ENCODE data around the gene FMN2.
"Not testable (repeated sequence)": the region's sequence is repeated elsewhere in the genome, so short reads cannot be mapped to it uniquely, and the experiment has no call there.

DNA sequence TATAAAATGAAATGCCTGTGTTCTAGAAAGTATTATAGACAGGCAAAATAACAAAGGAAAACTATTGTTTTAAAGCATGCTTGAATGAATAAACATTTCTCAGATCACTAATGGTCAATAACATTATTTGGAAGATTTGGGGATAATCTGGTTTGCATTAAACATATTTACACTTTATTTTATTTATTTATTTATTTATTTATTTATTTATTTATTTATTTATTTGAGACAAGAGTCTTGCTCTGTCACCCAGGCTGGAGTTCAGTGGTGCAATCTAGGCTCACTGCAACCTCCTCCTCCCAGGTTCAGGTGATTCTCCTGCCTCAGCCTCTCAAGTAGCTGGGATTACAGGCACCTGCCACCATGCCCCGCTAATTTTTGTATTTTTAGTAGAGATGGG, 236.7 kb downstream of the FMN2 start:
- not testable (repeated sequence) for TF ChIP-seq GFI1B (tag by site-specific recombination; IDR thresholded peaks at IDR 0.05); TRIM28 (IDR thresholded peaks at IDR 0.05; ENCODE audit: borderline replicate concordance, low read length); ZNF274 (IDR thresholded peaks at IDR 0.05; ENCODE audit: low read length); ZNF274 (tag by site-specific recombination; IDR thresholded peaks at IDR 0.05; ENCODE audit: borderline replicate concordance)
- TF ChIP-seq, protein P1, sequence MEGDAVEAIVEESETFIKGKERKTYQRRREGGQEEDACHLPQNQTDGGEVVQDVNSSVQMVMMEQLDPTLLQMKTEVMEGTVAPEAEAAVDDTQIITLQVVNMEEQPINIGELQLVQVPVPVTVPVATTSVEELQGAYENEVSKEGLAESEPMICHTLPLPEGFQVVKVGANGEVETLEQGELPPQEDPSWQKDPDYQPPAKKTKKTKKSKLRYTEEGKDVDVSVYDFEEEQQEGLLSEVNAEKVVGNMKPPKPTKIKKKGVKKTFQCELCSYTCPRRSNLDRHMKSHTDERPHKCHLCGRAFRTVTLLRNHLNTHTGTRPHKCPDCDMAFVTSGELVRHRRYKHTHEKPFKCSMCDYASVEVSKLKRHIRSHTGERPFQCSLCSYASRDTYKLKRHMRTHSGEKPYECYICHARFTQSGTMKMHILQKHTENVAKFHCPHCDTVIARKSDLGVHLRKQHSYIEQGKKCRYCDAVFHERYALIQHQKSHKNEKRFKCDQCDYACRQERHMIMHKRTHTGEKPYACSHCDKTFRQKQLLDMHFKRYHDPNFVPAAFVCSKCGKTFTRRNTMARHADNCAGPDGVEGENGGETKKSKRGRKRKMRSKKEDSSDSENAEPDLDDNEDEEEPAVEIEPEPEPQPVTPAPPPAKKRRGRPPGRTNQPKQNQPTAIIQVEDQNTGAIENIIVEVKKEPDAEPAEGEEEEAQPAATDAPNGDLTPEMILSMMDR (tag by site-specific recombination; IDR thresholded peaks at IDR 0.05): not testable (repeated sequence)
- TF ChIP-seq, protein P2, sequence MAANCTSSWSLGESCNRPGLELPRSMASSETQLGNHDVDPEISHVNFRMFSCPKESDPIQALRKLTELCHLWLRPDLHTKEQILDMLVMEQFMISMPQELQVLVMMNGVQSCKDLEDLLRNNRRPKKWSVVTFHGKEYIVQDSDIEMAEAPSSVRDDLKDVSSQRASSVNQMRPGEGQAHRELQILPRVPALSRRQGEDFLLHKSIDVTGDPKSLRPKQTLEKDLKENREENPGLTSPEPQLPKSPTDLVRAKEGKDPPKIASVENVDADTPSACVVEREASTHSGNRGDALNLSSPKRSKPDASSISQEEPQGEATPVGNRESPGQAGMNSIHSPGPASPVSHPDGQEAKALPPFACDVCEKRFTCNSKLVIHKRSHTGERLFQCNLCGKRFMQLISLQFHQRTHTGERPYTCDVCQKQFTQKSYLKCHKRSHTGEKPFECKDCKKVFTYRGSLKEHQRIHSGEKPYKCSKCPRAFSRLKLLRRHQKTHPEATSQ (tag by site-specific recombination; IDR thresholded peaks at IDR 0.05): not testable (repeated sequence)
